Measurements from ENCODE around the gene XG. TPM values are rescaled to one million over a fixed set of nuclear protein-coding genes. Genes with fewer than 3 reads are reported as not detected.

Gene XG
- total and polyA plus RNA-seq, 9 of the 15 experiments (the other 6 are each of a cell fraction or from before 2014, with no cell fraction given), result 0.03 to 0.12 TPM; not detected in 7

DNA sequence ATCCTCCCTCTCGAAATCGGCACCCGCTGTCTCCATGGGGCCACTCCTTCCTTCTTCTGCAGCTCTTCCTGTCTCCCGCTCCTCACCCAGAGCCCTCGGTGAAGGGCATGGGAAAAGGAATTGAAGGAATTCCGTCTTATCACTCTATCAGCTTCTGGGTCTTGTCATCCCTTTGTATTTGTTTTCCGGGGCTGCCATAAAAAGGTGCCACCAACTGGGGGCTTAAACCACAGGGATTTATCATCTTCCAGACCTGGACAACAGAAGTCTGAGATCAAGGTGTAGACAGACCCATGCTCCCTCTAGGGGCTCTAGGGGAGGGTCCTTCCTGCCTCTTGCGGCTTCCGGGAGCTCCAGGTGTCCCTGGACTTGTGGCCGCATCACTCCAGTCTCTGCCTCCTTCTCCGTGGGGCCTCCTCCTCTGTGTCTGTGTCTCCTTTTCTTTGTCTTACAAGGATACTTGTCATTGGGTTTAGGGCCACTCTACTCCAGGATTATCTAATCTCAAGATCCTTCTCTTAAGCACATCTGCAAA is 36.7 kb upstream of the XG start:
- Histone ChIP-seq H3K36me3 (ENCODE audit: control insufficient read depth, insufficient read depth, low read length) (no peaks in the 10 kb centered on the region), H3K9ac (ENCODE audit: insufficient read depth in 1 of 2, low read depth in 2 of 2, low read length in 2 of 2) (no peak overlapping the region), H3K27ac (ENCODE audit: extremely low read depth, low read depth, low read length) (no peak overlapping the region), H4K20me1 (replicated peaks; ENCODE audit: control insufficient read depth, insufficient read depth, low read length) (no peaks in the 10 kb centered on the region), H3K27me3 (ENCODE audit: control insufficient read depth in 2 of 2, insufficient read depth in 2 of 2, low read length in 2 of 2) (no peaks in the 10 kb centered on the region), H2AFZ (ENCODE audit: low read depth, low read length) (no peak overlapping the region), H3K4me1 (replicated peaks in 1 of 2; ENCODE audit: control insufficient read depth in 2 of 2, insufficient read depth in 2 of 2, low read length in 2 of 2) (no peaks in the 10 kb centered on the region; a peak in 1 of 5 replicates), H3K79me2 (ENCODE audit: control insufficient read depth, insufficient read depth, low read length) (no peaks in the 10 kb centered on the region), H3K4me2 (ENCODE audit: insufficient read depth, low read length) (no peak overlapping the region), H3K4me3 (no peak overlapping the region), H3K9me3 (replicated peaks; ENCODE audit: control insufficient read depth, insufficient read depth, low read depth, low read length) (no peaks in the 10 kb centered on the region), H3K9me1 (ENCODE audit: control insufficient read depth, insufficient read depth, low read length) (no peaks in the 10 kb centered on the region)
- ChIA-PET CTCF (ENCODE audit: low intra/inter-chr PET ratio) (no interaction called here), POLR2A (no interaction called here)
- ATAC-seq (no peak), FAIRE-seq (no peak), DNase-seq (ENCODE audit: extremely low read depth in 1 of 4, low spot score in 3 of 4) (no peak)
- in situ Hi-C loops (cut with MboI), result no loop called here
- intact Hi-C loops (cut with micrococcal nuclease), result no loop called here
- TF ChIP-seq NFIC (IDR thresholded peaks at IDR 0.05), result no peak
- TF ChIP-seq NCOA1 (IDR thresholded peaks at IDR 0.05; ENCODE audit: low read depth), result no peak
- TF ChIP-seq HCFC1 (IDR thresholded peaks at IDR 0.05; ENCODE audit: low read depth, low read length), result no peak
- TF ChIP-seq ZFP1 (CRISPR knock-in tag; IDR thresholded peaks at IDR 0.05), result no peak
- no peak for TF ChIP-seq PPARD (CRISPR knock-in tag; IDR thresholded peaks at IDR 0.05)
- no peak for TF ChIP-seq PHF20 (IDR thresholded peaks at IDR 0.05; ENCODE audit: partially characterized antibody)
- TF ChIP-seq, protein P1, sequence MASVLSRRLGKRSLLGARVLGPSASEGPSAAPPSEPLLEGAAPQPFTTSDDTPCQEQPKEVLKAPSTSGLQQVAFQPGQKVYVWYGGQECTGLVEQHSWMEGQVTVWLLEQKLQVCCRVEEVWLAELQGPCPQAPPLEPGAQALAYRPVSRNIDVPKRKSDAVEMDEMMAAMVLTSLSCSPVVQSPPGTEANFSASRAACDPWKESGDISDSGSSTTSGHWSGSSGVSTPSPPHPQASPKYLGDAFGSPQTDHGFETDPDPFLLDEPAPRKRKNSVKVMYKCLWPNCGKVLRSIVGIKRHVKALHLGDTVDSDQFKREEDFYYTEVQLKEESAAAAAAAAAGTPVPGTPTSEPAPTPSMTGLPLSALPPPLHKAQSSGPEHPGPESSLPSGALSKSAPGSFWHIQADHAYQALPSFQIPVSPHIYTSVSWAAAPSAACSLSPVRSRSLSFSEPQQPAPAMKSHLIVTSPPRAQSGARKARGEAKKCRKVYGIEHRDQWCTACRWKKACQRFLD (CRISPR knock-in tag; IDR thresholded peaks at IDR 0.05), result no peak
- TF ChIP-seq TBL1XR1 (IDR thresholded peaks at IDR 0.05; ENCODE audit: low read length in 2 of 2), result no peak
- TF ChIP-seq, protein P2, sequence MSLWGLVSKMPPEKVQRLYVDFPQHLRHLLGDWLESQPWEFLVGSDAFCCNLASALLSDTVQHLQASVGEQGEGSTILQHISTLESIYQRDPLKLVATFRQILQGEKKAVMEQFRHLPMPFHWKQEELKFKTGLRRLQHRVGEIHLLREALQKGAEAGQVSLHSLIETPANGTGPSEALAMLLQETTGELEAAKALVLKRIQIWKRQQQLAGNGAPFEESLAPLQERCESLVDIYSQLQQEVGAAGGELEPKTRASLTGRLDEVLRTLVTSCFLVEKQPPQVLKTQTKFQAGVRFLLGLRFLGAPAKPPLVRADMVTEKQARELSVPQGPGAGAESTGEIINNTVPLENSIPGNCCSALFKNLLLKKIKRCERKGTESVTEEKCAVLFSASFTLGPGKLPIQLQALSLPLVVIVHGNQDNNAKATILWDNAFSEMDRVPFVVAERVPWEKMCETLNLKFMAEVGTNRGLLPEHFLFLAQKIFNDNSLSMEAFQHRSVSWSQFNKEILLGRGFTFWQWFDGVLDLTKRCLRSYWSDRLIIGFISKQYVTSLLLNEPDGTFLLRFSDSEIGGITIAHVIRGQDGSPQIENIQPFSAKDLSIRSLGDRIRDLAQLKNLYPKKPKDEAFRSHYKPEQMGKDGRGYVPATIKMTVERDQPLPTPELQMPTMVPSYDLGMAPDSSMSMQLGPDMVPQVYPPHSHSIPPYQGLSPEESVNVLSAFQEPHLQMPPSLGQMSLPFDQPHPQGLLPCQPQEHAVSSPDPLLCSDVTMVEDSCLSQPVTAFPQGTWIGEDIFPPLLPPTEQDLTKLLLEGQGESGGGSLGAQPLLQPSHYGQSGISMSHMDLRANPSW (CRISPR knock-in tag; IDR thresholded peaks at IDR 0.05), result no peak
- TF ChIP-seq, protein P3, sequence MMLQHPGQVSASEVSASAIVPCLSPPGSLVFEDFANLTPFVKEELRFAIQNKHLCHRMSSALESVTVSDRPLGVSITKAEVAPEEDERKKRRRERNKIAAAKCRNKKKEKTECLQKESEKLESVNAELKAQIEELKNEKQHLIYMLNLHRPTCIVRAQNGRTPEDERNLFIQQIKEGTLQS (IDR thresholded peaks at IDR 0.05), result no peak
- TF ChIP-seq, protein P3 (CRISPR knock-in tag; conservative IDR thresholded peaks at IDR 0.05), result no peak
- BruUV-seq (replicated peaks), result no TSS peak
- 61% methylated on average over 7 of the region's 11 CpGs for WGBS (ENCODE audit: insufficient coverage, low coverage, missing lambda C conversion rate)
